AG09319 (cell line): ENCODE data around the gene RPL39L.

Experiments
- DNase-seq: peaks from one replicate; pipeline ENCODE4 v3.0.0-alpha.2; 2010; ENCODE audit warnings: low read depth; ENCODE audit errors: extremely low read depth
- TF ChIP-seq, protein P1 (sequence below): IDR thresholded peaks from 2 replicates; pipeline ENCODE4 v1.5.1; 2011; ENCODE audit warnings: low read depth, mild to moderate bottlenecking, inconsistent platforms, low read length, moderate library complexity

The RPL39L gene

DNA sequence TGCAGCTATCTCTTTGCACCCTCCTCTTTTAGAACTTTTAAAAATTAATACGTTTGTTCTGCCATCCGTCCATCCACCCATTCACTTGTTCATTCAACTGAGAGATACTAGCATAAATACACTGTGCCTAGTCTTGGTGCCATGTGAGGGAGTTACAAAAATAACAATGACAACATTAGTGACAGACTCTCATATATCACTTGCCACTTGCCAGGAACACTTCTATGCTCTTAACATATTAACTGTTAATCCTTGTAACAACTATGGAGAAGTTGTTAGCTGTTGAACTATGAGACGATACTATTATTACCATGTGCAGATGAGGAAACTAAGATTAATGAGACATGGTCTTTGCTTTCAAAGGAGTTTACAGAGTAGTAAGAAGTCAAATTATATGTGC lies 33.6 kb downstream of the RPL39L start:
- no peak for DNase-seq
- TF ChIP-seq, protein P1, sequence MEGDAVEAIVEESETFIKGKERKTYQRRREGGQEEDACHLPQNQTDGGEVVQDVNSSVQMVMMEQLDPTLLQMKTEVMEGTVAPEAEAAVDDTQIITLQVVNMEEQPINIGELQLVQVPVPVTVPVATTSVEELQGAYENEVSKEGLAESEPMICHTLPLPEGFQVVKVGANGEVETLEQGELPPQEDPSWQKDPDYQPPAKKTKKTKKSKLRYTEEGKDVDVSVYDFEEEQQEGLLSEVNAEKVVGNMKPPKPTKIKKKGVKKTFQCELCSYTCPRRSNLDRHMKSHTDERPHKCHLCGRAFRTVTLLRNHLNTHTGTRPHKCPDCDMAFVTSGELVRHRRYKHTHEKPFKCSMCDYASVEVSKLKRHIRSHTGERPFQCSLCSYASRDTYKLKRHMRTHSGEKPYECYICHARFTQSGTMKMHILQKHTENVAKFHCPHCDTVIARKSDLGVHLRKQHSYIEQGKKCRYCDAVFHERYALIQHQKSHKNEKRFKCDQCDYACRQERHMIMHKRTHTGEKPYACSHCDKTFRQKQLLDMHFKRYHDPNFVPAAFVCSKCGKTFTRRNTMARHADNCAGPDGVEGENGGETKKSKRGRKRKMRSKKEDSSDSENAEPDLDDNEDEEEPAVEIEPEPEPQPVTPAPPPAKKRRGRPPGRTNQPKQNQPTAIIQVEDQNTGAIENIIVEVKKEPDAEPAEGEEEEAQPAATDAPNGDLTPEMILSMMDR = no peak

DNA sequence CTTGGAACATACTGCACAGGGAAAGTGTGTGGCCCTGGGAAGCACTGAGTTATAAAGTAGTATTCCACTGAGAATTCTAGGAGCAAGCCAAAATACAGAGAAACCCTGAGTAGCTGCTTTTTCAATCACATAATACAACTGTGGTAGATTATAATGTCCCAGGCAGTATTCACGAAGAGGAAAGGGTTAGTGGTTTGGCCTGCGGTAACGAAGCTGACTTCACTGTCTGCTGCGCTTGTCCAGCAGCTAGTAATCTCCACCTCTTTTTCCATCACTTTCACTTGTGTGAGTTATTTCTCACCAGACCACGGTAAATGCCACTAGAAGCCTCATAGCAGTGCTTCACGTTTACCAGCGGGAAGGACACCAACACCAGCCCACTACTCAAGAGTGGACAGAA lies 34.4 kb downstream of the RPL39L start:
- TF ChIP-seq, protein P1 = no peak
- DNase-seq = no peak

DNA sequence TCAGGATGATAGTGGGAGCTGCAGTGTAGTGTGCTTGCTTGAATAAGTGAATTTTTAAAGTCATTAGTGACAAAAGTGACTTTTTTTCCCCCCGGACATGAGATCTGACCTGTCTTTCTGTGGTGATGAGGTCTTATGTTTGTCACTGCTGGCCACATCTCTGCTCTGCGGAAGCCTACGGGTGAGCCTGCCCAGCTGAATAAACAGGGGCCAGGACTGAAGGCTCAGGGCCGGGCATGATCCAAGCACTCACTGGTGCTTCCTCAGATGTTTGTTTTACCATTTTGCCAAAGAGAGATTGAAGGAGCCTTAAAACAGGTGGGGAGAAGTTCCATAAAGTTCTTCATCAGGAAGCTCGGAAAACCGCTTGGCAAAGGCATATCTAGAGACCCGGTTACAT lies 35.0 kb downstream of the RPL39L start:
- DNase-seq = no peak
- TF ChIP-seq, protein P1 = no peak

DNA sequence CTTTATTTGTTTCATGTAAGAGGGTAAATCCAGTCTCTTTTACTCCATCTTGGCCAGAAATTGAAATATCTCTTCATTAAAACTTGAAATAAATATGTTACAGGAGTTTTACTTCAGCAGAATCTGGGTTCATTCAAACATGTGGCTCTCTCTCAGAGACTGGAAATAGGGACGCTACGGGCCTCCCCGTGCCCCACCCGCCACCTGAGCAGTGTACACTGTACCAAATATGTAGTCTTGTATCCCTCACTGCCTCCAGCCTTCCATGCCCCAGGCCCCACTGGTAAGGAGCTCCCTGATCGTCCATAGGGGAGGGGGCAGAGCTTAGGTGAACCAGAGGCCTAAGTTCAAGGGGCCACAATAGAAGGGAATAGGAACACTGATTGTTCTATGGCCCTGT lies 36.0 kb downstream of the RPL39L start:
- no peak for DNase-seq
- TF ChIP-seq, protein P1 = no peak

DNA sequence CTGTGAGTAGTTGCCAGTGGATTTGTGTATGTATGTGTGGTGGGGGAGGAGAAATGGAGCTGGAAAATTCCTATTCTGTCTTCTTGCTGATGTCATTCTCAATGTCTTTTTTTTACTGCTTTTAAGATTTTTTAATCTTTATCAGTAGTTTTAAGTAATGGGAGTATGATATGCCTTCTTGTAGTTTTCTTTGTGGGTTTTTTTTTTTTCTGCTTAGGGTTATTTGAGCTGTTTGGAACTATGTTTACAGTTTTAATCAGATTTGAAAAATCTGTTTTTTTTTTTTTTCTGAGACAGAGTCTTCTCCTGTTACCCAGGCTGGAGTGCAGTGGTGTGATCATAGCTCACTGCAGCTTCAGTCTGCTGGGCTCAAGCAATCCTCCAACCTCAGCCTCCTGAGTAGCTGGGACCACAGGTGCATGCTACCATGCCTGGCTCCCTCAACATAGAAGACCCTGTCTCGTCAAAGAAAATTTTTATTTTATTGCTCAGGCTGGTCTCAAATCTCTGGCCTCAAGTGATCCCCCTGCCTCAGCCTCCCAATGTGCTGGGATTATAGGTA lies 37.1 kb downstream of the RPL39L start:
- TF ChIP-seq, protein P1 = no peak
- DNase-seq = no peak

DNA sequence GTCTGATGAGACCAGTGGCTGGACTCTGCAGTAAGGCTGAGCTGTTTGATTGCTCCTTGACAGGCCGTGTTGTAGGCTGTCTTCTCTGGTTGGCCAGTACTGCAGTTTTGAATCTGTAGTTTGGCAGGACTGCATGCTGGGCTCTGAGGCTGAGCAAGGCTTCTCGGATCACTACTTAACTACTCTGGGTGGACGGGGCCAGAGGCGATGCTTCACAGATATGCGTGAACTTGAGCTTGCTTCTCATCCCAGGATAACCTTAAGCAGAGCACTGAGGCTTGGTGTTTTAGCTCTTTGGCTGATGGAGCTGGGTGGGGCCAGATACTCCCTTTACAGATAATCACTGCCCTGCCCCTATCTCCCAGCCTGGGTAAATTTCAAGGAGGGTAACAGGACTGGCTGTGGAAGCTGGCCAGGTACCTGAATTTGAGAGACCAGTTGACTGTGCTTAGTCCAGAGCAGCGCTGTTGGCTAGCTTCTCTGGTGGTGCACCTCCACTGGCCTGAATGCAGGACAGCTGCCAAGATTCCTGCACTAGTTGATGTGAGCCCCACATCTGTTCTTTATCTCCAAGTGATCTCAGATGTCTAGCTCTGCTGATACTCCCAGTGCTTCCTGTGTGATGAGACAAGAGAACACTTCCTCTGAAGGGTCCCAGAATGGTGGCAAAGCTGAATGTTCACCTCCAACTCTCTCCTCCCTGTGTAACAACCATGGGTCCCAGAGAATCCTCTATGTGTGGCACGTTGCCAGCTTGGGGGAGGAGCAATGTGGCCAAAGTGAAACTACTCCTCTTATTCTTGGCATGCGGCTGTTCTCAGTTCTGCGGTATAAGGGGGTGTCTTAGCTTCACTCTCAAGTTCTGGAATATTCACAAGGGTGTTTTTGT lies 37.9 kb downstream of the RPL39L start:
- TF ChIP-seq, protein P1 = no peak
- DNase-seq = peak; percentile 43

DNA sequence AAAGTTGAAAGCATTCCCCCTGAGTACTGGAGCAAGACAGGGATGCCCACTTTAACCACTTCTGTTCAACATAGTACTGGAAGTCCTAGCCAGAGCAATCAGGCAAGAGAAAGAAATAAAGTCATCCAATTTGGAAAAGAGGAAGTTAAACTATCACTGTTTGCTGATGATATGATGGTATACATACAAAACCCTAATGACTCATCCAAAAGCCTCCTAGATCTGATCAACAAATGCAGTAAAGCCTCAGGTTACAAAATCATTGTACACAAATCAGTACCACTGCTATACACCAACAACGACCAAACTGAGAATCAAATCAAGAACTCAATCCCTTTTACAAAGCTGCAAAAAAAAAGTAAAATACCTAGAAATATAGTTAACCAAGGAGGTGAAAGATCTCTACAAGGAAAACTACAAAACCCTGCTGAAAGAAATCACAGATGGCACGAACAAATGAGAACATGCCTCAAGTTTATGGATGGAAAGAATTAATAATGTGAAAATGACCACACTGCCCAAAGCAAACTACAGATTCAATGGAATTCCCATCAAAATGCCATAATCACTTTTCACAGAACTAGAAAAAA lies 40.3 kb downstream of the RPL39L start:
- TF ChIP-seq, protein P1 = no peak
- DNase-seq = no peak
